ENCODE results near the gene ARID5B. TPM values are rescaled to one million over a fixed set of nuclear protein-coding genes. Genes with fewer than 3 reads are reported as not detected.
"Not testable (repeated sequence)": the region's sequence is repeated elsewhere in the genome, so short reads cannot be mapped to it uniquely, and the experiment has no call there.

The ARID5B gene
- total RNA-seq, 2 experiments from 2014 or later: 49.2 to 51.3 TPM

GRCh38 chr10:61975391-61975932, 74.0 kb downstream of the ARID5B start:
- POLR2A ChIA-PET: interaction anchor here (1.7 kb wide), 1 partner anchor 72 kb away, joined by 5 read pairs; no protein-coding TSS in a partner anchor
- Mint-ChIP-seq H3K36me3 (ENCODE audit: low read depth) (peaks cover 66% of the 10 kb centered on the region), H3K9me3 (no peaks in the 10 kb centered on the region), H3K27me3 (no peaks in the 10 kb centered on the region), H3K27ac (no peak overlapping the region), H3K4me1 (ENCODE audit: low read depth) (peaks cover 32% of the 10 kb centered on the region), H3K4me3 (no peak overlapping the region)
- no peak overlapping the region for H3K4me3 ChIP-seq (ENCODE audit: low read length)
- CTCF ChIA-PET: no interaction called here
- DNase-seq: no peak
- no peaks in the 10 kb centered on the region for H3K4me1 ChIP-seq (ENCODE audit: insufficient read depth, low read length)
- H3K27ac ChIP-seq (ENCODE audit: low read depth in 1 of 2, low read length in 2 of 2): no peak overlapping the region
- ATAC-seq (ENCODE audit: poor library complexity): no peak
- H3K36me3 ChIP-seq (ENCODE audit: insufficient read depth, low read length): peaks cover 13% of the 10 kb centered on the region
- TF ChIP-seq, protein P1, sequence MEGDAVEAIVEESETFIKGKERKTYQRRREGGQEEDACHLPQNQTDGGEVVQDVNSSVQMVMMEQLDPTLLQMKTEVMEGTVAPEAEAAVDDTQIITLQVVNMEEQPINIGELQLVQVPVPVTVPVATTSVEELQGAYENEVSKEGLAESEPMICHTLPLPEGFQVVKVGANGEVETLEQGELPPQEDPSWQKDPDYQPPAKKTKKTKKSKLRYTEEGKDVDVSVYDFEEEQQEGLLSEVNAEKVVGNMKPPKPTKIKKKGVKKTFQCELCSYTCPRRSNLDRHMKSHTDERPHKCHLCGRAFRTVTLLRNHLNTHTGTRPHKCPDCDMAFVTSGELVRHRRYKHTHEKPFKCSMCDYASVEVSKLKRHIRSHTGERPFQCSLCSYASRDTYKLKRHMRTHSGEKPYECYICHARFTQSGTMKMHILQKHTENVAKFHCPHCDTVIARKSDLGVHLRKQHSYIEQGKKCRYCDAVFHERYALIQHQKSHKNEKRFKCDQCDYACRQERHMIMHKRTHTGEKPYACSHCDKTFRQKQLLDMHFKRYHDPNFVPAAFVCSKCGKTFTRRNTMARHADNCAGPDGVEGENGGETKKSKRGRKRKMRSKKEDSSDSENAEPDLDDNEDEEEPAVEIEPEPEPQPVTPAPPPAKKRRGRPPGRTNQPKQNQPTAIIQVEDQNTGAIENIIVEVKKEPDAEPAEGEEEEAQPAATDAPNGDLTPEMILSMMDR (IDR thresholded peaks at IDR 0.05): no peak
- no peaks in the 10 kb centered on the region for H3K27me3 ChIP-seq (ENCODE audit: control insufficient read depth in 1 of 2, insufficient read depth in 2 of 2, low read length in 2 of 2)
- no peaks in the 10 kb centered on the region for H3K9me3 ChIP-seq (ENCODE audit: control insufficient read depth in 1 of 2, insufficient read depth in 1 of 2, low read length in 2 of 2)
- intact Hi-C loops (cut with DNase I, micrococcal nuclease): no loop called here

DNA sequence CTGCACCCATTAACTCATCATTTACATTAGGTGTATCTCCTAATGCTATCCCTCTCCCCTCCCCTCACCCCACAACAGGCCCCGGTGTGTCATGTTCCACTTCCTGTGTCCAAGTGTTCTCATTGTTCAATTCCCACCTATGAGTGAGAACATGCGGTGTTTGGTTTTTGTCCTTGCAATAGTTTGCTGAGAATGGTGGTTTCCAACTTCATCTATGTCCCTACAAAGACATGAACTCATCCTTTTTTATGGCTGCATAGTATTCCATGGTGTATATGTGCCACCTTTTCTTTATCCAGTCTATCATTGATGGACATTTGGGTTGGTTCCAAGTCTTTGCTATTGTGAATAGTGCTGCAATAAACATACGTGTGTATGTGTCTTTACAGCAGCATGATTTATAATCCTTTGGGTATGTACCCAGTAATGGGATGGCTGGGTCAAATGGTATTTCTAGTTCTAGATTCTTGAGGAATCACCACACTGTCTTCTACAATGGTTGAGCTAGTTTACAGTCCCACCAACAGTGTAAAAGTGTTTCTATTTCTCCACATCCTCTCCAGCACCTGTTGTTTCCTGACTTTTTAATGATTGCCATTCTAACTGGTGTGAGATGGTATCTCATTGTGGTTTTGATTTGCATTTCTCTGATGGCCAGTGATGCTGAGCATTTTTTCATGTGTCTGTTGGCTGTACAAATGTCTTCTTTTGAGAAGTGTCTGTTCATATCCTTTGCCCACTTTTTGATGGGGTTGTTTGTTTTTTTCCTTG, 75.6 kb downstream of the ARID5B start:
- H3K27ac Mint-ChIP-seq; H3K27me3 Mint-ChIP-seq; H3K4me1 ChIP-seq (ENCODE audit: insufficient read depth, low read length); POLR2A ChIA-PET; H3K9me3 ChIP-seq (ENCODE audit: control insufficient read depth in 1 of 2, insufficient read depth in 1 of 2, low read length in 2 of 2); ATAC-seq (ENCODE audit: poor library complexity); DNase-seq; CTCF ChIA-PET; H3K27me3 ChIP-seq (ENCODE audit: control insufficient read depth in 1 of 2, insufficient read depth in 2 of 2, low read length in 2 of 2); intact Hi-C loops (cut with DNase I, micrococcal nuclease); H3K9me3 Mint-ChIP-seq; H3K4me3 ChIP-seq (ENCODE audit: low read length); H3K4me3 Mint-ChIP-seq; H3K27ac ChIP-seq (ENCODE audit: low read depth in 1 of 2, low read length in 2 of 2): not testable (repeated sequence)
- peaks cover 13% of the 10 kb centered on the region for H3K36me3 ChIP-seq (ENCODE audit: insufficient read depth, low read length)
- Mint-ChIP-seq H3K4me1 (ENCODE audit: low read depth) (peaks cover 31% of the 10 kb centered on the region), H3K36me3 (ENCODE audit: low read depth) (peaks cover 73% of the 10 kb centered on the region)

GRCh38 chr10:61978965-61979364, 77.5 kb downstream of the ARID5B start:
- peaks cover 63% of the 10 kb centered on the region for H3K36me3 Mint-ChIP-seq (ENCODE audit: low read depth)
- no peak overlapping the region for H3K27ac Mint-ChIP-seq
- no peak overlapping the region for H3K4me3 Mint-ChIP-seq
- no peaks in the 10 kb centered on the region for H3K9me3 ChIP-seq (ENCODE audit: control insufficient read depth in 1 of 2, insufficient read depth in 1 of 2, low read length in 2 of 2)
- TF ChIP-seq, protein P1 (IDR thresholded peaks at IDR 0.05): no peak
- no peaks in the 10 kb centered on the region for H3K27me3 ChIP-seq (ENCODE audit: control insufficient read depth in 1 of 2, insufficient read depth in 2 of 2, low read length in 2 of 2)
- peaks cover 15% of the 10 kb centered on the region for H3K4me1 Mint-ChIP-seq (ENCODE audit: low read depth)
- POLR2A ChIA-PET: no interaction called here
- intact Hi-C loops (cut with DNase I, micrococcal nuclease): no loop called here
- H3K36me3 ChIP-seq (ENCODE audit: insufficient read depth, low read length): peaks cover 13% of the 10 kb centered on the region
- H3K27ac ChIP-seq (ENCODE audit: low read depth in 1 of 2, low read length in 2 of 2): no peak overlapping the region
- no peaks in the 10 kb centered on the region for H3K27me3 Mint-ChIP-seq
- no peaks in the 10 kb centered on the region for H3K4me1 ChIP-seq (ENCODE audit: insufficient read depth, low read length)
- DNase-seq: peak in 2 of 14 experiments; percentile 31 to 41
- no peak for ATAC-seq (ENCODE audit: poor library complexity)
- no peaks in the 10 kb centered on the region for H3K9me3 Mint-ChIP-seq
- CTCF ChIA-PET: no interaction called here
- H3K4me3 ChIP-seq (ENCODE audit: low read length): no peak overlapping the region
